ENCODE results near the gene ZNF749. TPM values are rescaled to one million over a fixed set of nuclear protein-coding genes. Genes with fewer than 3 reads are reported as not detected.

Gene ZNF749
- polyA plus RNA-seq, 1 of the 3 experiments (the other 2 are of a cell fraction): 14.9 TPM

- Histone ChIP-seq H3K27me3 (ENCODE audit: insufficient read depth) (no peaks in the 10 kb centered on the region), H2AFZ (ENCODE audit: low read depth) (no peak overlapping the region), H3K4me3 (ENCODE audit: low read depth in 2 of 2, low read length in 1 of 2) (no peak overlapping the region), H3K4me2 (no peak overlapping the region), H3F3A (replicated peaks; ENCODE audit: insufficient read depth) (no peaks in the 10 kb centered on the region), H3K36me3 (replicated peaks in 1 of 2; ENCODE audit: control insufficient read depth in 1 of 2, insufficient read depth in 2 of 2, low read length in 1 of 2) (peaks cover 20 to 26% of the 10 kb centered on the region in 2 experiments), H3K9me3 (no peaks in the 10 kb centered on the region), H3K79me2 (ENCODE audit: insufficient read depth) (peaks cover 58% of the 10 kb centered on the region), H4K20me1 (ENCODE audit: insufficient read depth) (no peaks in the 10 kb centered on the region), H3K27ac (ENCODE audit: low read depth in 2 of 2, low read length in 1 of 2) (no peak overlapping the region), H3K9me2 (no peaks in the 10 kb centered on the region), H3K9ac (no peak overlapping the region), H3K4me1 (ENCODE audit: control insufficient read depth in 1 of 2, insufficient read depth in 2 of 2, low read depth in 1 of 2, low read length in 1 of 2) (no peaks in the 10 kb centered on the region; a peak in 1 of 4 replicates)
- WGBS (ENCODE audit: low lambda C conversion rate): 98% methylated on average over 6 of the region's 7 CpGs
- DNase-seq: no peak
- POLR2A ChIA-PET: no interaction called here
- CTCF ChIA-PET: no interaction called here
- TF ChIP-seq NRF1 (IDR thresholded peaks at IDR 0.05; ENCODE audit: low read depth, low read length) (no peak), FOXM1 (IDR thresholded peaks at IDR 0.05; ENCODE audit: low read depth) (no peak), IRF3 (IDR thresholded peaks at IDR 0.05; ENCODE audit: low read depth, low read length) (no peak), MAX (IDR thresholded peaks at IDR 0.05; ENCODE audit: low read depth) (no peak), POLR2AphosphoS5 (IDR thresholded peaks at IDR 0.05; ENCODE audit: low read depth, low read length) (no peak), TAF1 (IDR thresholded peaks at IDR 0.05; ENCODE audit: borderline replicate concordance, low read depth, low read length) (no peak), GABPA (IDR thresholded peaks at IDR 0.05; ENCODE audit: low read depth) (no peak), YY1 (IDR thresholded peaks at IDR 0.05; ENCODE audit: low read depth) (no peak), RAD21 (IDR thresholded peaks at IDR 0.05; ENCODE audit: low read length) (no peak), USF2 (IDR thresholded peaks at IDR 0.05; ENCODE audit: borderline replicate concordance, low read depth, low read length) (no peak), FOXJ3 (CRISPR knock-in tag; IDR thresholded peaks at IDR 0.05) (no peak), CHD2 (IDR thresholded peaks at IDR 0.05; ENCODE audit: low read length, partially characterized antibody) (no peak), RFX5 (IDR thresholded peaks at IDR 0.05; ENCODE audit: low read length) (no peak), CTCF (IDR thresholded peaks at IDR 0.05) (no peak)
Observed at GRCh38 chr19:57441979-57442752, 7.0 kb downstream of the ZNF749 start.

Data from SK-N-SH (cell line).